Right kidney (tissue), 9 donors: ENCODE data around the gene CSAD.

ENCODE experiments used
- DNase-seq: peaks from one replicate; pipeline ENCODE4 v3.0.0-alpha.2; 2016
- long read RNA-seq, 8 donors: transcript quantifications; one replicate each; lab custom pipeline, GENCODE V29; 2026

CSAD gene
- long read RNA-seq, donor 1, partial matches to known transcripts: 276 of 1,904 reads
- long read RNA-seq, donor 1, other reads (novel, unspliced or antisense): 1,627 of 1,904 reads
- long read RNA-seq, donor 2: 0 reads
- long read RNA-seq, donor 3, partial matches to known transcripts: 0 of 2 reads
- long read RNA-seq, donor 3, other reads (novel, unspliced or antisense): 0 of 2 reads
- long read RNA-seq, donor 4, partial matches to known transcripts: 5 of 12 reads
- long read RNA-seq, donor 4, other reads (novel, unspliced or antisense): 0 of 12 reads
- long read RNA-seq, donor 5, partial matches to known transcripts: 0 of 1 reads
- long read RNA-seq, donor 5, other reads (novel, unspliced or antisense): 0 of 1 reads
- long read RNA-seq, donor 6, partial matches to known transcripts: 0 of 2 reads
- long read RNA-seq, donor 6, other reads (novel, unspliced or antisense): 0 of 2 reads
- long read RNA-seq, donor 7, partial matches to known transcripts: 10 of 23 reads
- long read RNA-seq, donor 7, other reads (novel, unspliced or antisense): 8 of 23 reads
- long read RNA-seq, donor 8, transcript CSAD-219 (5 exons, 585 nt): major isoform, 6 of 6 reads
- long read RNA-seq, donor 8, partial matches to known transcripts: 0 of 6 reads
- long read RNA-seq, donor 8, other reads (novel, unspliced or antisense): 0 of 6 reads

GRCh38 chr12:53180220-53180930 is at the start of gene CSAD, which contains the start of gene ZNF740:
Gene CSAD (minus strand): TSS chr12:53180925. CDS start chr12:53173470, 7,455 bp downstream.
Gene ZNF740 (plus strand): TSS chr12:53180722. CDS start chr12:53181984, 1,262 bp downstream.
- peak; percentile 94 for DNase-seq

GRCh38 chr12:53230108-53230845 is 49.6 kb upstream of the CSAD start:
- no peak for DNase-seq

- no peak for DNase-seq
These were observed 48.7 kb upstream of the CSAD start for GRCh38 chr12:53229454-53229853.

DNA sequence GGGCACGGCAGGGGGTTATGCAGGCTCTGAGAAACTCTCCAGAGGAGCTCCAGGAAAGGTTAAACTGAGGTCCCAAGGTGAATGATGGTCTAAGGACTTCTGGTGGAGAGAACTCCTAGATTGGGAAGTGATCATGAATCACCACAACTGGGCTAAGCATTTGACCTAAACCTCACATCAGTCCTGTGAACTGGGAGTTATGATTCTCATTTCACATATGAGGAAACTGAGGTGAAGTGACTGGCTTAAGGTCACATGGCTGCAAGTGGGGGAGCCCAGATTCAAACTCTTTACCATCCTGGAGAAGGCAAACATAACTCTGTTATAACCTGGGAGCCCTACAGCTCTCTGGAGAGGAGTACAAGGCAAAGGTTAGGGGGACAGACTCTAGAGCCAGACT is 47.1 kb upstream of the CSAD start:
- no peak for DNase-seq

DNA sequence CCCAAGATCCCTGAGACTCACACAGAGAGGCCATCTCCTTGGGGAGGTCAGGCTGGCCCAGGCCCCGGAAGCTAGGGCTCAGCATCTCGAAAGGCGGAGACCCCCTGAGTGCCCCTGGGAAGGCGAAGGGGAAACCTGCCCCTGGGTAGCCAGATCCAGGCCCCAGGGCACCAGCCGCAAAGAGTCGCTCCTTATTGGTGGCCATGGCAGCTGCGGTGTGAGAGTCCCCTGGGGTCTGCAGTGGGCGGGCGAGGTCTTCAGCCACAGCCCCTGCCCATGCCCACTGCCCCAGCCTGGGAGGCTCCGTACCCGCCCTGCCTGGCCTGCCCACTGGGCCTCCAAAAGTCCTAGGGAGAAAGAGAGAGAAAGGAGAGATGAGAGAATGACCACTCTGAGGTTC is 46.6 kb upstream of the CSAD start:
- DNase-seq: no peak

DNA sequence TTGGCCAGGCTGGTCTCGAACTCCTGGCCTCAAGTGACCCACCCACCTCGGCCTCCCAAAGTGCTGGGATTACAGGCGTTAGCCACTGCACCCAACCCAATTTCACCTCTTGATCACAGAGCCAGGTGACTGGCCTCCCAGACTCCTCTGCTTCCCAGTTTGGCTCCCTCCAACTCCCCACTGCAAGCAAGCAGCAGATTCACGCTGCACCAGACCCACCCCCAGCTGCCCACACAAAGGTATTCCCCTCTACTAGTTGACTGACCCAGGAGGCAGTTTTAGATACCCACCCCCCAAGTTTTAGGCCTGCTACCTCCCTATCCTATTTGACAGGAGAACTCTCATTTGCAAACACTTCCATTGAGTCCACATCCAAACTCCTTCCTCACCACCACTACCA is 46.1 kb upstream of the CSAD start:
- no peak for DNase-seq

GRCh38 chr12:53225635-53226424 is 45.1 kb upstream of the CSAD start:
- no peak for DNase-seq

DNA sequence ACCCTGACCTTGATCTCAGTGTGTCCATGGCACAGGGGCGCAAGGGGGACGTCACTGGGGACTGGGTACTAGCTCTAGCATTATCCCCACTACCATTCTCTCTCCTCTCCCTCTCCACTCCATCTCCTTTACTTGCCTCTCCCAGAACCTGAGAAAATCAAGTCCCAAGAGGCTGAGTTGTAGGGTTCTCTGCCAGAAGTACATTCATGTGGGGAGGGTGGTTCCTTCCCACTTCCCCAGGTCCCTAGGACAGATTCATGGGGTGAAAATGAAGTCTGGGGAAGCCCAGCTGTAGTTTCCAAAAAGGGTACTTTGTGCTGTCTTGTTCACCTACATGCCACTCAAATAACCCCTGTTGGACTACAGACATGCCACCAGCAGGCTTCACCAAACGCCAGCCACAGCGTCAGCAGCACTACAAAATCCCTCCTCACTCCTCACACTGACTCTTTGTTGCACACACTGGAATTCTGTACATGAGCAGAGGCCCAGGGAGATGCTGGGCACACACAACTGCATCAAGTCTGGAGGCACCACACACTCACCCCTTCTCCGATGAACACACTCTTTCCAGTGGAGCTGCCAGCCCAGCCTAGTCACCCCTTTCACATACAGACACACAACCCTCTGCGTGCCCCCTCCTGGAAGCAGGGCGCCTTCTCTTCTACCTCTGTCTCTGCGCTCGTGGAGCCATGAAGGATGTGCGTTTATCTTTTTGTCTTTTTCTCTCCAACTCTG is 44.3 kb upstream of the CSAD start:
- DNase-seq: no peak

DNA sequence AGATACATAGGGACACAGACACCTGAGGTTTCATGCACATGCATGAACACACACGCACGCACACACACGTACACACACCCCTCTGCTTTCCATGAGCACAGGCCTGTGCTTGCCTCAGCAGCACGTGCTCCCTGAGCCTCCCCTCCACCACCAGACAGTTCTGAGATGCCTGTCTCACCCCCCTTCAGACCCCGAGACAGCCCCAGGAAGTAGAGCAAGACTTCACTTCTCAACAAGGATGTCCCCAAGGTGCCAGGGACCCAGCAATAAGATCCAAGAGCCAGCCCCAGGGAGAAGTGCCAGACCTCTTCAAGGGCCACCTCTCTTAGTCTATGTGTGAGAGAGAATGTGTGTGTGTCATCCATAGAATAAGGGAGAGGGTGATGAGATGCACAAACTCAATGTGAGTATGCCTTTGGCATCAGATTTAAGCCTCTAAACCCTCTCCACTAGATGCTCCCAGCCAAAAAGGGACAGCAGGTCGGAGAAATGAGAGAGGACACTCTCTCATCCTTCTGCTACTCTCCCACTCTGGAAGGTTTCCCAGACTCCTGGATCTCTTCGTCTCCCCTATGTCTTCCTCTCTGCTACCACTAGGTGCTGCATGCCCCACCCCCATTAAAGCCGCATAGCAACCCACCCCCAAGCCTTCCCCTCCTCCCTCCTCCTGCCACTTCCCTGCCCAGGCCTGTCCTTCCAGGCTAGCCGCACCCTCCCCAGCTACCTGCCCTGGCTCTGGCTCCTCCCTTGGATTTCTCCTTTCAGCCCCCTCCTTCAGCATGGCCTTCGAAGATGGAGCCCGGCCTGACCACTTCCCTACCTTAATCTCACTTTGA is 43.6 kb upstream of the CSAD start:
- no peak for DNase-seq

GRCh38 chr12:53223389-53224060 is 42.8 kb upstream of the CSAD start:
- no peak for DNase-seq

- DNase-seq: no peak
These were observed 42.1 kb upstream of the CSAD start for GRCh38 chr12:53222806-53223261.

DNA sequence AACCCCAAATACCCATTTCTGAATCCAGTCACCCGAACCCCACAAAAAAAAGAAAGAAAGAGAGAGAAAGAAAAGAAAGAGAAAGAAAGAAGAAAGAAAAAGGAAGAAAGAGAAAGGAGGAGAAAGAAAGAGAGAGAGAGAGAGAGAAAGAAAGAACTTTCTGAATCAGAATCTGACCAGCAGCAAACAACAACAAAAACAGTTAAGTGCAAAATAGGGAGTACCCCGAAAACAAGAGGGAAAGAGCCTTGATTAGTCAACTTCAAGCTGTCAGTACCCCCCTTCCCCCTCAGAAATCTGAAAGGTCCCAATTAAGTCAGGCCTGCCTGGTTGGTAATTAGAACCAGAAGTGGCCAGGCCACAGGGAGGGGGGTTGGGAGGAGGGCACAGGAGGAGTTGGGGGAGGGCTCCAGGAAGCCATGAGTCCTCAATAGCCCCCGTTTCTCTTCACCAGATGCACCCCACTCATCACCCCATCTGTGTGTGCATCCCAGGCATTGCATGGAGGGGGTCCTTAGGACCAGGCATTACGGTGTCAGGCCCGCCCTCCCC is 41.5 kb upstream of the CSAD start:
- DNase-seq: peak; percentile 46

- peak; percentile 92 for DNase-seq
These were observed 40.7 kb upstream of the CSAD start for GRCh38 chr12:53221203-53222080.

DNA sequence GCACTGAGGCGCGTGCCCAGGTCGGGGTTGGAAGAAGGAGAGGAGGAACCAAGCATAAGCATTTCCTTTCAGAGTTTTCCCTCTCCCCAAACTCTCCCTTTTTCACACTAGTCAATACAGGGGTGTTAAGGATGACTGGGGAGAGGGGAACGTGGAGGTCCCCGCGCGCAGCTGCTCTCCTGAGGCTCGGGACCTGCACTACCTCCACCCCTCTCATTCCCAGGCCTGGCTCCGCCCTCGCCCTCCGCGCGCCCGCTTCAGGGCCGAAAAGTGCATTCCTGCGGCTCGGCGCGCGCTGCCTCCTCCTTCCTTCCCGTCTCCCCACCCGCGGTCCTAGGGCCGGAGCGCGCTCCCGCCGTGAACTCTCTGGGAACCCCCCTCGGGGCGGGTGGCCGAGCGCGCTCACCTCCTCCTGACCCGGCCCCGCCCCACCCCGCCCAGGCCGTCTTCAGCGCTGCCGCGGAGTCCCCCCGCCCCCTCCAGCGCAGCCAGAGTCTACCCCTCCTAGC is 40.0 kb upstream of the CSAD start:
- peak; percentile 96 for DNase-seq

DNA sequence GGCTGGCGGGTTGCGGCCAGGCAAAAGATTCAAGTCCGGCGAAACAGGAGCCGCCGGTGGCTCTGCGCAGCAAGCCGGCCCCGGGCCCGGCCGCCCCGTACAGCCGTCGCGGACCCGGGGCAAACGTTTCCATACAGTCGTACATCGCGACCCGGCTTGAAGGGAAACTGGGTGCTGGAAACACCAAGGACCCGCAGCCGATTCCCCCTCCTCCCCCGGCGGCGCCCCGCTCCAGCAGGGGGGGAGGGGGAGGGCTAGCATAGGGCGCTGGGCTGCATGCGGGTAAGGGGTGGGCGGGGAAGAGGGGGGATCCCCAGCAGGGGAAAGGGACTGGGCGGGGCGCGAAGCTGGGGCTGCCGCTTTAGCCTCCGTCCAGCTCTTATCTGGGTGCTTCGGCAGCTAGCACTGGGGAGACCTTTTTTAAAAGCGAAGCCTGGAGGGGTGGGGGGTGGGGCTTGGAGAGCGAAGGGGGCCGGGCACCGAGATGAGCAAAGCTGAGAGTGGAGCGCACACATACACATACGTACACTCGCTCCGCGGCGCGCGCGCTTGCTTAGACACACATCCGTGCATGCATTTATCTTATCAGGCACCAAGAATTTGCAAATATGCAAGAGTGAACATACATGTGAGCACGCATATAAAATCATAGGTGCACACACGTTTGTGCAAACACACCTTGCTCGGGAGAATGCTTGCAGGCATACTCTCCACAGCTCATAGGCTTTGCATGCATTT is 39.4 kb upstream of the CSAD start:
- peak; percentile 79 for DNase-seq

GRCh38 chr12:53219292-53219955 is 38.7 kb upstream of the CSAD start:
- peak; percentile 52 for DNase-seq
